Superior temporal gyrus (tissue), 1 donor: ENCODE data around the gene TAF11.
A peak's percentile ranks its signal among the peaks of the same experiment; 100 is the strongest.
"Not testable (repeated sequence)": the region's sequence is repeated elsewhere in the genome, so short reads cannot be mapped to it uniquely, and the experiment has no call there.

Source experiments
- DNase-seq: peaks from one replicate; pipeline ENCODE4 v3.0.0-alpha.2; 2016; ENCODE audit errors: extremely low spot score

TAF11 gene, protein sequence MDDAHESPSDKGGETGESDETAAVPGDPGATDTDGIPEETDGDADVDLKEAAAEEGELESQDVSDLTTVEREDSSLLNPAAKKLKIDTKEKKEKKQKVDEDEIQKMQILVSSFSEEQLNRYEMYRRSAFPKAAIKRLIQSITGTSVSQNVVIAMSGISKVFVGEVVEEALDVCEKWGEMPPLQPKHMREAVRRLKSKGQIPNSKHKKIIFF

DNA sequence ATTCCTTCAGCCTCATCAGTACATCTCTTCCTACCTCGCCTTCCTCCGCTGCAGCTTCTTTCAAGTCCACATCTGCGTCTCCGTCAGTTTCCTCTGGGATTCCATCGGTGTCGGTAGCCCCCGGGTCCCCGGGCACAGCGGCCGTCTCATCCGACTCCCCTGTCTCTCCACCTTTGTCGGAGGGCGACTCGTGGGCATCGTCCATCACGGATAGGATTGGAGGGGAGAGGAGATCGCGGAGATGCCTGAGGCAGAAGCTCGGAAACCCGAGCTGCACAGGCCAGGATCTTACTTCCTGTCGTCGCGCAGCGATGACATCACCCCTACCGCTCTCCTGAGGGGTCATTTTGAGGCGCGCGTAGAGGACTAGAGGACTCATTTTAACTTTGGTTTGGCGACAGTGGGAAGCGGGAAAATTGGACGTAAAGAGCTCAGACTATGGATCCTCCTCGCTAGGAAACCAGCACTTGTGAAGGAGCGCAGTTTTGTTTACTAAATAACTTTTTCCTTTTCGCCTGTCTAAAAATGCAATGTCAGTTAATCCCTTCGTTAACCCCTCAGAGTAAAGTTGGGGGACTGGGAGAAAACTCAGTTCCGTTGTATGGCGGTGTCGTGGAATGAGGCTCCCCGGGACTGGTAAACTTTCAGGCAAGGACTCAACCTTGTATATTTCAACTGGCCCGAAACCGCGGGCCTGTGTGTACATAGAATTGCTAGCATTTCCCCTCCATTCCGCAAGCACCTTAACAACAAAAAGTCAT is at the start of gene TAF11:
TSS of gene TAF11 (minus strand) at position 290 of the 761 bp plus-strand sequence. CDS start at position 205, 85 bp downstream.
- DNase-seq: peak; percentile 98

DNA sequence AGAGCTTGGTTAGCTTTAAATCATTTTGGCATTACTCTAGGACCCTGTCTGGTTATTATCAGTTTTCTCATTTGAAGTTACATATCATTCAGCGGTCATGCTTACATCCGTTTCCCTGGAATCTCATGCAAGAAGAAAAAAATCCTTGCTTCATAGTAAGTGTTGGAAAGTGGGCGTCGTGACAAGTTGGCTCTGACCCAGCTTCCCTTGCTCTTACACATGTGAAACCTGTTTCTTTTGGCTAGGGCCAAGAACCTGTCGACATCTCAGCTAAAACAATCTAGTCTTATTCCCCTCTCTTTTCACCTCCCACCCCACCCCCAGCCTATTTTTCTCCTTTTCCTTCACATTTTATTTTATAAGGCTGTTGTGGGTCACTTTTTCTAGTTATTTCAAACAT is 46.7 kb upstream of the TAF11 start:
- DNase-seq: no peak

DNA sequence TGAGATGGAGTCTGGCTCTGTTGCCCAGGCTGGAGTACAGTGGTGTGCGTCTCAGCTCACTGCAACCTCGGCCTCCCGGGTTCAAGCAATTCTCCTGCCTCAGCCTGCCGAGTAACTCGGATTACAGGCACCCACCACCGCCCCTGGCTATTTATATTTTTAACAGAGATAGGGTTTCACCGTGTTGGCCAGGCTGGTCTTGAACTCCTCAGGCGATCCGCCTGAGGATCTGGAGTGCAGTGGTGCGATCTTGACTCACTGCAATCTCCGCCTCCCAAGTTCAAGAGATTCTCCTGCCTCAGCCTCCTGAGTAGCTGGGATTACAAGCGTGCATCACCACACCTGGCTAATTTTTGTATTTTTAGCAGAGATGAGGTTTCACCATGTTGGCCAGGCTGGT is 44.4 kb upstream of the TAF11 start:
- DNase-seq: not testable (repeated sequence)

DNA sequence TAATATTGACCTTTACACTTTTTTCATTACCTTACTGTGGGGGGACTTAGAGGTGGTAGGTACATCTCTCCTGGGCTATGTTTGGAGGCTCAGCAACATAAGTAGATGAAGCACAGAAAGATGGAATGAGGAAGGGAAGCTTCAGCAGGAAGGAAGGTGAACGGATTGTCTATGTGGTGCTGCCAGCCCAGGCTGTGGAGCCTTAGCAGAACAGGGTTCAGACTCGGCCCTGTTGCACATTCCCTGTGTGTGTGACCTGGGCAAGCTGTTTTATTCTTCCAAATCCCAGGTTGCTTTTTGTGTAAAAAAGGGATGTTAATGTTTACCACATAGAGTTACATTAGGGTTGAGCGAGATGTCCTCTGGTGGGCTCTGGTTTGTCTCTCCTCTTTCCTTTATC is 42.4 kb upstream of the TAF11 start:
- DNase-seq: no peak

DNA sequence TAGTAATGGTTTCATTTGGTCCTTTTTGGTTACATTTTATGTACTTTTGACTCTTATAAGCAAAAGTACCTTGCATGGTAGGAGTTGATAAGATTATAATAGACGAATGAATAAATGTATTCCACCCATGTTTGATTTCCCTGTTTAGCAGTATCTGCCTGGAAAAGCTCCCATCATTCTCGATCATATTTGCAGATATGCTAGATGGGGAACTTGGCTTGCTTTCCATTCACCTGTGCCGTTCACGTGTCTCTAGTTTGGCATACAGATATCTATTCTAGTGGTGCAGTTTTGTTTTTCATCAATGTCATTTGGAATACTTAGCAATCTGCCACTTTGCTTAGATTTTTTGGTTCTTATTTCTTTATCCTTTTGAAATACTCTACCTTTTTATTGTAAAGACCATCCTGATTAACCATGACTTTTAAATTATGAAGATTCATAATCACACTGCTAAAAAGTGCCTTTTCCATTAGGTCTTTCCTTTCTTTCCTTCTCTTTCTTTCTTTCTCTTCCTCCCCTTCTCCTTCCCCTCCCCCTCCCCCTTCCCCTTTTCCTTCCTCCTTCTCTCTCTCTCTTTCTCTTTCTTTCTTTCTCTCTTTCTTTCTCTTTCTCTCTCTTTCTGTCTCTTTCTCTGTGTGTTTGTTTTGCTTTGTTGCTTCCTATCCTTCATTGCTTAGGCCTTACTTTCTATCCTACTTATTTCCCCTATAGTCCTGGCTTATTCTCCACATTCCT is 41.6 kb upstream of the TAF11 start:
- DNase-seq: no peak

DNA sequence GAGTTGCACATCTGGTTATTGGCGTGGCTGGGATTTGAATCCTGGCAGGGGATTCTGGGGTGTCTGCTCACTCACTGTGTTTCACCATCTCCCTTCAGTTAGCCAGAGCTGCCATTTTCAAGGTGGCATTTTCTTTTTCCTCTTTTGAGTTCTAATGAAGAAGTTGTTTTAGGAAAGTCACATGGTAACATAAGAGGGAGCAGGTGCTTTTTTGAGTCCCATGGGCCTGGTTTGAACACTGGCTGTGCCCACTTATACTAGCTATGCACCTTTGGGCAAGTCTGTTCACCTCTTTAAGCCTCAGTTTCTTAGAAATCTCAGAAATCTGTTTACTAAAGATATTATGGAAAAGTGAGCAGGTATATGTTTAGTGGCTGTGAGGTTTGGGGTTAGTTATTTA is 40.9 kb upstream of the TAF11 start:
- no peak for DNase-seq

DNA sequence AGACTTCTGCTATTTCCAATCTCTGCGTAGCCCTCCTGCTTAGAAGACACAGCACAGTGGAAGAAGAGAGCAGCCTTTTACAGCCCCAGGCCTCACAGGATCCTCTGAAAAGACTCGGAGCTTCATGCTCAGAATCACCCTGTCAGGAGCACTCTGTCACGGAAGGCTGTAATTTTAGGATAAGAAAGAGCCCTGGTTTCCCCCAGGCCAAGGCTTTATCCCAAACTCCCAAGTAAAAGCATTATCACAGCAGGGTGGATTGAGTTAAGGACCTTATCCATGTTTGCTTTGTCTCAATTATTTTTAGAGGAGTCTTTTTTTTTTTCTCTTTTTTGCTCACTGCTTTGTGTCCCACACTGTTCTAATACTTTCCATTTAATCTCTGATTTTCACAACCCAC is 40.4 kb upstream of the TAF11 start:
- no peak for DNase-seq

DNA sequence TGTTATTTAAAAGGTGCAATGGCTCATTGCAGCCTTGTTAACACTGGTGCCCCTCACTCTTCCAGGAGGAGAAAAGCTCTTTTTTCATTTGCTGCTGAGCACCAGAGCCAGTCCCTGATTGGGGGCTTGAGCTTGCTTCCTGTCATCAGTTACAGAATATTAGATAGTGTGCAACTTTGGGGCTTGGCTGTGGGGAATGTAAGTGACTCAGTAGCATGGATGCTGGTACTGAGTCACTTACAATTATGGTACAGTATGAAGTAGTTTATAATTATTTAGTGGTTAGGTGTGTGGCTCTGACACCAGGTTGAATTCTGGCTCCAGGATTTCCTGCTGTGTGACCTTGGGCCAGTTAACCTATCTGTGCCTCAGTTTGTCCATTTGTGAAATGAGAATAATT is 38.8 kb upstream of the TAF11 start:
- DNase-seq: no peak

DNA sequence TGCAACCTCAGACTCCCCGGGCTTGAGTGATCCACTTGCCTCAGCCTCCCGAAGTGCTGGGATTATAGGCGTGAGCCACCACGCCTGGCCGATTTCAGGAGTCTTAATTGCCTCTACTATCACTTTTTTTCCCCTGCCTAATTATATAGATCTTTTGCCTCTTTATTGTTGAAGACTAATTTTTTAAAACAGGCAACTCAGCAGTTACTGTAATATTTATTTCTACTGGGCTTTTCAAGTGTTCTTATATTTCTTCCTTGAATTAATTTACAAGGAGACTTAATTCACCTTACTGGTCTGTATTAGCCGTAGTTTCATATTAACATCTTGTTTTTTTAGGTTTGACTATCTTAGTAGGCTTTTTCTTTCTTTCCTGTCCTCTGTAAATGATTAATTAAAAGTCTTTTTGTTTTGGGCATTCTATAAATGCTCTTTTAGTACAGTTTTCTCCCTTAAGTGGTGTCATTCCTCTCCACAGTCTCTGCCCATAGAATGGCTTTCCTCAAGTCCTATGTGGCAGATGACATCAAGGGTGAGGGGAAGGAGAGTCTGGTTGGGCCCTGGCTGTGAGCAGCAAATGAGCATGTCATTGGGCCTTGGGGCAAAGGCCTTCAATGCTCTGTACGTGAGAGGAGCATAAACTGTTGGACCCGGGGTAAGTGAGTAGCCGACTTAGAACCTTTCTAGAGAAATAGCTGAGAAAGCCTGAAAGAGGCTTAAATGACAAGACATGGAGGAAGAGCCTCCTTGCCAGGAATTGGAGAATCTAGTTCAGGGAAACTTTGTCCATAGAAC is 37.2 kb upstream of the TAF11 start:
- DNase-seq: no peak

DNA sequence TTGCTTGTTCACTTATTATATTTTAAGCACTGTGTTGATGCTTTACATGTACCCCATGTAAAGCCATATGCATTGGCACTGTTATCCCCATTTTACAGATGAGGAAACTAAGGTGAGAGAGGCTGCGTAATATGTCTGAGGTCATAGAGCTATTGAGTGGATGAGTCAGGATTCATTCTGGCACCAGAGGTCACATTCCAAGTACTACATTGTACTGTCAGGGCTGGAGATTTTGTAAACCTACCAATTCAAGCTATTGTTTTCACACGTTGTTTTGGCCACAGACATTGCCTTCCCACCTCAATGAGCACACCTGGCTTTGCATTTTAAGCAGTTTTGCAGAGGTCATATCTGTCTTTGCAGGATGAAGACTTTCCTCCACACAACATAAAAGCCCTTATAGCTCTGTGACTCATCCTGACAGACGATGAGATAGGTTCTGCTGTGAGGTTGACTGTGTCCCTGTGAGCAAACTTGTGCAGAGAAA is 34.4 kb upstream of the TAF11 start:
- DNase-seq: no peak

DNA sequence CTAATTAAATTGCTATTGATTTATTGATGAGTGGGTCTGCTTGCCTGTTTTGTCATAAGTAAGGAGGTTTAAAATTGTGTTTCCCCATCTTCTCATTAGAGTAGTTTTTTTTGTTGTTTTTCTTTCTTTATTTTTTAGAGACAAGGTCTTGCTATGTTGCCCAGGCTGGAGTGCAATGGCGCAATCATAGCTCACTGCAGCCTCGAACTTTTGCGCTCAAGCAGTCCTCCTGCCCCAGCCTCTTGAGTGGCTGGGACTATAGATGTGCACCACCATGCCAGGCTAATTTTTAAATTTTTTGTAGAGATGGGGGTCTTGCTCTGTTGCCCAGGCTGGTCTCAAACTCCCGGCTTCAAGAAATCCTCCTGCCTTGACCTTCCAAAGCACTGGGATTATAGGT is 32.3 kb upstream of the TAF11 start:
- no peak for DNase-seq

DNA sequence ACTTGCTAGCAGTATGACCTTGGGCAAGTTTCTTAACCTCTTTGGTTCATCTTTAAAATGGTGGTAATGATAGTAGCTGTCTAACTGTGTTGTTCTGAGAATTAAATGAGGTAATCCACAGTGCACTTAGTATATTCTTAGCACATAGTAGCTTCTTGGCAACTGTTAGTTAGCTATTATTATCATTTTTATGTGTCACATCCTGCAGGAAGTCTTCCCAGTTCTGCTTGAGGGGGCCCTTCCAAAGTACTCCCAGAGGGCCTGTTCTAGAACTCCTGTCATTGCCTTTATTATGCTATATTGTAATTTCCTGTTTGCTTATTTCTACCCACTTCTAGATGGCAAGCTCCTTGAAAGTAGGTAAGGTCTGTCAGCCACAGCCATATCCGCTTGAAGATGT is 31.8 kb upstream of the TAF11 start:
- DNase-seq: no peak

DNA sequence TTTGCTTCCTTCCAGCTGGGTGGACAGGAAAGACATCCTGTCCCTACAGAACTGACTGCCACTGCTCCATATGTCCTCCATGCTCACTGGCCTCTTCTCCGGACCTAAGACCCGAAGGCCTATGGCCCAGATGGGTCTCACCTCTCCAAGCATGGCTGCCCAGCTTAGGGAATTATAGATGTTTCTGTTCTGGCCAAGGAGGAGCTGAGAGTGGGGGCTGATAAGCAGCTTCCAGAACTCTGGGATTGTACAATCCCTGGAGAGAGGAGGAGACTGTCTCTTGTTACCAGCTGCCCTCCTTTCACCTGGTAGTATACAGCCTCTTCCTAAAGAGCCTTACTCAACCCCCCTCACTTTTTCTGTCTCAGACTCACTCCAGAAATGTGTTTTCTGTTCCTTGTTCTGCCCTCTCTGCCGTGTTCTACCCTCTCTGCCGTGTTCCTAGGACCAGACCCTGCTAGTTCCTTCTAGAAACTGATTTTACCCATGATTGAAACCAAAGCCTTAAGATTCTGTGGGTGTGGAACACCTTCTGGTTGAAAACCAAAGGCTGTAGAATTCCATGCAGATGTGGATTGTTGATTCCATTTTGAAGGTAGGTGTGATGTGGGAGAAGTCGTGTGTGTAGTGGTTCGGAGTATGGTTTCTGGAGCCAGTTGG is 29.9 kb upstream of the TAF11 start:
- DNase-seq: peak; percentile 41

DNA sequence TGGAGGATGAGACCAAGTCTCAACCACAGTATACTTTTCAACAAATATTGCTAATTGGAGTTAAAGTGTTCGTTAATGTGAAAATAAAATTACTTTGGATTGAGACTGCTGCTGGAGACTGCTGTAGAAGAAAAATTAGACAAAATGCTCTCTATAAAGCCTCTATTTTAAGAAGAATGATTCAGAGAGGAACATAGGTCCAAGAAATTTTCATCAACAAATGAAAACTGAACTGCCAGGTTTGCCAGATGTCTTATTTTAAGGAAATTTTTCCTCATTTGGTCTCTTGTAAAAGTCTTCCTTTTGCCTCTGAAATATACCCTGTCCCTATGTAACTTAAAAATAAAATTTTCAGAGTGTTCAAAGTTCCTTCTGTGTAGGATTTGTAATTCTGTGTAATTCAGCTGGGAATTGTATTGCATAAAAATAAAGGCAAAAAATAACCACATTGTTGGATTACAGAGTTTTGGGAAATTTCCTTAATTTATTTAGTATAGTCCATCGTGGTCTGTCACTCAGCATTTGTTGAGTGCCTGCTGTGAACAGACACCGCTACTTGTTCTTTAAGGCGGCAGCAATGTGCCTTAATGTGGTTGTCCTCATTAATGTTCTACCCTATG is 28.6 kb upstream of the TAF11 start:
- peak; percentile 55 for DNase-seq

DNA sequence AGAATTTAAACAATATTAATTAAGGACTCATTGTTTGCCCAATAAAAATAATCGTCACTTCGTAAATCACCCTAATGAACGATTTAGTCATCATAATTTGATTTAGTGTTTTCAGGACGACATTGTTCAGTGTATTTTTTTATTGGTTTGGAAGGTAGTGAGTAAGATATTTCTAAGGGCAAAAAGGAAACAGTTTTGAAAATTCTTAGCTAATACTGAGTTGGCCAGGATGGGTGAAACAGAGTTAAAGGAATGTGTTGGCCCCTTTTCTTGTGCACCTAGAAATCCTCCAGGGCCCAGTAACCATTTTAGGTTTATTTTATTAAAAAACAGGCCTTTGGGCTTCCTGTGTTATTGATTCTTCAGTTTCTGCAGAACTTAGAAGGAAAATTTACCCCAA is 26.5 kb upstream of the TAF11 start:
- DNase-seq: no peak

DNA sequence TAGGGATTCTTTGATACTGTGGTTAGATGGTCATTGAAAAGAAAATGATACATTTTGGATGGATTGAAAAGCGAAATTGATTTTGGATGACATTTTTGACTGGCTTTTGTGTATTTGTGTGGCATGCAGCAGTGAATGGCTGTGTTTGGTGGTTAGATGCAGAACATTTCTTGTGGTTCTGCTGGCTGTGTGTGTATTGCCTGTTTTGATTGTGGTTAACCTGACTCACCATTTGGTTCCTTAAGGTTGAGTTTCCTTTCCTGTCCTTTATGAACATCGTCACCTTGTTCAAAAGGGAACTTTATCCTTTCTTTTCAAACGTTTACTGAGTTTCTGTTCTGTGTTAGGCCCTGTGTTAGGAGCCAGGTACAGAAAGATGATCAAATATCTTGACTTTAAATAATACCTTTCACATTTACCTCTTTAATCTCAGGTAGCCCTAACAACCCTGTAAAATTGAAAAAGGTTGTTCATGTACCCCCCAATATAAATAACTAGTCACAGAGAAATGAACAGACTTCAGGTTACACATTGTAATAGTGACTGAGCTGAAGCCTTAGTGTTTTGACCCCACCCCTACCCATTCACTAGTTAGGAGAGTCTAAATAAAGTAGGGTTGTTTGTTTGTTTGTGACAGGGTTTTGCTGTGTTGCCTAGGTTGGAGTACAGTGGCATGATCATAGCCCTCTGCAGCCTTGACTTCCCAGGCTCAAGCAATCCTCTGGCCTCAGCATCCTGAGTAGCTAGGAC is 25.0 kb upstream of the TAF11 start:
- no peak for DNase-seq

DNA sequence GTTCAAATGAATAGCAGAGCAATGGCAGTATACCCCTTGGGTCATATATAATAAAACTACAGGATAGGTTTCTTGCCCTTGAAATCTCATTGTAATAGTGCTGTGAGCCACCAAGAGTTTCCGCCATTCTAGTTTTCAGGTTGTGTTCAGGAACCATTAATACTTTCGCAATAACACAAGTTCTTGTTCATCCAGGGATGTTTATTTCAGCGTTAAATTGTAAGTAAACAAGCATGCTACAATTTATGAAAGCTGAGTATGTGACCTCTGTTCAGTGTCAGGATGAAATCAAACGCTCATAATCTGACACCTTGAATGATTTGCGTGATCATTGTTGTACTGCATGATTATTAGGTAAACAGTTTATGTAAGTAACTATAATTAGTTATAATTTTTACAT is 24.0 kb upstream of the TAF11 start:
- no peak for DNase-seq

DNA sequence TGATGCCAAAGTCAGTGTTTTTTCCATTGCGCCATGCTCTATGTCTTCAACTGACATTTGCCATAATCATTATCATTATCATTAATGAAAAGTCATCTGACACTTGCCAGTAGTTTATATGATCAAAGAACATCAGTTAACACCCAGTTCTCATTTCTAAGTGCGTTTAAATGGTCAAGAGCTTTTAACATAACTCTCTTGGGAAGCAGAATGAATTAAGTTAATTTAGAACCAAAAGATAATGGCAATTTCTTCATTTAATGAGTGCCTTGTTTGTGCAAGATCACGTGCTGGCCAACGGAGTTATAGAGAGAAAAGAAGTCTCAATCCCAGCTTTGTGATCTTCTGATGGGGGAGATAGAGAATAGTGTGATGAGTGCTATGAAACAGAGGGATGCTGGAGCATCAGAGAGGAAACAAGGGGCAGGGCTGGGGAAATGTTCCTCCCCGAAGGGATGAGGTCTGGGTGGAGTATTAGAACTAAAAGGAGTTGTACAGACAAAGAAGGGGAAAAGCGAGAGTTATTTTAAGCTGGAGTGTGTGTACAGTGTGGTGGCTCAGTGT is 21.6 kb upstream of the TAF11 start:
- no peak for DNase-seq

DNA sequence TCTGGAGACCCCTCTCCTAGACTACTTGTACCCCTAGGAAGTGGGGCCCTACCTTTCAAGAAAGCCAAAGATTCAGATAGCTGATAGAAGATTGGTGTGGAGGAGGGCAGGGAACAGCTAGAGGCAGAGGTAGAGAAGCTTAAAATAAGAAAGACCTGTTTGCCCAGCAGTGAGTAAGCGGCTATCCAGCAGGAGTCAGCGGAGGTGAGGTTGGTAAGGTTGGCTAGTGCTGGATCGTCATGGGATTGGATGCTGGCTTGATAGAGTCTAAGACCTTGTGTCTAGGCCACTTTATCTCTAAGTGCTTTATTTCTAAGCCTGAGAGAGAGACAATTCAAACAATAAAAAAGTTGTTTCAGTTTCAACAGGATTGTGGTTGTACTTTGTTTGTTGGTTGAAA is 20.4 kb upstream of the TAF11 start:
- no peak for DNase-seq

DNA sequence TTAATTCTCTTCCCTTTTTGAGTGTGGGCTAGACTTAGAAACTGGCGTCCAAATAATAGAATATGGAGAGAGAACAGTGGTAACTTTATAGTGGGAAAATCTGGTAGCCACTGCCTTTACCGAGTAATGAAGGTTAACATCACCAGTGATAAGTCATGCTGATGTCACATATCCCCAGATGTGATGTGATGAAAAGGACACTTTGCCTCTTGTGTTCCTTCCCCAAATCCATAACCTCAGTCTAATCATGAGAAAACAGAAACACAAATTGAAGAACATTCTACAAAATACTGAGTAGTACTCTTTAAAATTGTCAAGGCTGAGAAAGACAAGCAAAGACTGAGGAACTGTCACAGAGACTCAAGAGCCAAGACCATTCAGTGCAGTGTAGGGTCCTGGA is 19.0 kb upstream of the TAF11 start:
- no peak for DNase-seq
